ENCODE results near the gene TSC2. TPM values are rescaled to one million over a fixed set of nuclear protein-coding genes. Genes with fewer than 3 reads are reported as not detected.

Gene TSC2
- total and polyA plus RNA-seq, 9 of the 15 experiments (the other 6 are each of a cell fraction or from before 2014, with no cell fraction given) = 1.3 to 68.1 (median 16.6) TPM

- 93% methylated on average over 25 of the region's 28 CpGs for WGBS (ENCODE audit: insufficient coverage, low coverage, missing lambda C conversion rate)
Measured at GRCh38 chr16:2076072-2076865, 28.5 kb downstream of the TSC2 start.

More at GRCh38 chr16:2076072-2076865, 28.5 kb downstream of the TSC2 start:
- no peak overlapping the region for H2AFZ ChIP-seq (ENCODE audit: low read depth, low read length)
- DNase-seq (ENCODE audit: extremely low read depth in 1 of 4, low spot score in 3 of 4) (no peak), FAIRE-seq (no peak), ATAC-seq (no peak)
- H3K9me1 ChIP-seq (ENCODE audit: control insufficient read depth, insufficient read depth, low read length) = no peaks in the 10 kb centered on the region
- peak overlapping the region in 1 of 2 experiments; percentile 35; a peak in 1 of 4 replicates for H3K9ac ChIP-seq (ENCODE audit: insufficient read depth in 1 of 2, low read depth in 2 of 2, low read length in 2 of 2)
- peaks cover 50% of the 10 kb centered on the region; the same call in 1 of the 3 replicates for H3K36me3 ChIP-seq (ENCODE audit: control insufficient read depth, insufficient read depth, low read length)
- TF ChIP-seq SAP30 (IDR thresholded peaks at IDR 0.05; ENCODE audit: borderline replicate concordance, insufficient read depth, low read depth, low read length, poor library complexity, severe bottlenecking) = no peak
- 0 out of 2 replicates have a peak, but pooled peaks have one; percentile 13 for TF ChIP-seq RBFOX2 (IDR thresholded peaks at IDR 0.05; ENCODE audit: low read depth, low read length)
- TF ChIP-seq POLR2G (IDR thresholded peaks at IDR 0.05; ENCODE audit: low read depth, low read length) = 0 out of 2 replicates have a peak, but pooled peaks have one; percentile 19
- TF ChIP-seq RBM14 (IDR thresholded peaks at IDR 0.05; ENCODE audit: borderline replicate concordance, insufficient read depth, low read depth, low read length) = no peak
- TF ChIP-seq E2F4 (CRISPR knock-in tag; IDR thresholded peaks at IDR 0.05; ENCODE audit: low read depth) = no peak
- no peak for TF ChIP-seq XRCC3 (IDR thresholded peaks at IDR 0.05)
- no peak for TF ChIP-seq ZNF707 (CRISPR knock-in tag; conservative IDR thresholded peaks at IDR 0.05)
- ChIA-PET POLR2A (no interaction called here), CTCF (ENCODE audit: low intra/inter-chr PET ratio) (no interaction called here)
- intact Hi-C loops (cut with micrococcal nuclease) (no loop called here), in situ Hi-C loops (cut with MboI) (no loop called here)
- BruUV-seq (replicated peaks) = no TSS peak
- no peaks in the 10 kb centered on the region for H3K27me3 ChIP-seq (ENCODE audit: control insufficient read depth in 2 of 2, insufficient read depth in 2 of 2, low read length in 2 of 2)
- H3K4me1 ChIP-seq (replicated peaks in 1 of 2; ENCODE audit: control insufficient read depth in 2 of 2, insufficient read depth in 2 of 2, low read length in 2 of 2) = peaks cover 0 to 15% of the 10 kb centered on the region in 2 experiments; a peak in 2 of 5 replicates
- H3K79me2 ChIP-seq (ENCODE audit: control insufficient read depth, insufficient read depth, low read length) = no peaks in the 10 kb centered on the region
- no peak overlapping the region for H3K4me3 ChIP-seq
- no peak overlapping the region for H3K27ac ChIP-seq (ENCODE audit: extremely low read depth, low read depth, low read length)
- H3K4me2 ChIP-seq (ENCODE audit: insufficient read depth, low read length) = no peak overlapping the region
- no peaks in the 10 kb centered on the region for H3K9me3 ChIP-seq (replicated peaks; ENCODE audit: control insufficient read depth, insufficient read depth, low read depth, low read length)
- H4K20me1 ChIP-seq (replicated peaks; ENCODE audit: control insufficient read depth, insufficient read depth, low read length) = no peaks in the 10 kb centered on the region

Measured in K562 (cell line).